SK-N-SH (cell line): ENCODE data around the gene UCN.

ENCODE experiments used
- CTCF ChIP-seq: fragments of 200-600 bp; sonication (generic); IDR thresholded peaks from 2 replicates; pipeline ENCODE4 v1.6.1; 2017; ENCODE audit warnings: antibody characterized with exemption, mild to moderate bottlenecking, moderate library complexity
- EP300 ChIP-seq, 2 experiments: IDR thresholded peaks; 2 replicates each; pipeline versions ENCODE4 v1.4.0 to v1.6.1; 2012; ENCODE audit warnings: borderline replicate concordance in 1 of 2, low read depth in 1 of 2, low read length in 1 of 2
- EZH2phosphoT487 ChIP-seq: fragments of 200-600 bp; sonication (generic); IDR thresholded peaks from 2 replicates; pipeline ENCODE4 v1.6.1; 2017; ENCODE audit warnings: low read depth, mixed run types, mild to moderate bottlenecking, antibody characterized with exemption, moderate library complexity, borderline replicate concordance
- MXI1 ChIP-seq: IDR thresholded peaks from 2 replicates; pipeline ENCODE4 v1.6.1; 2012; ENCODE audit warnings: mild to moderate bottlenecking, low read depth, low read length, improper control_type of control experiment
- POLR2AphosphoS5 ChIP-seq: IDR thresholded peaks from 2 replicates; pipeline ENCODE4 v1.6.1; 2012; ENCODE audit warnings: low read depth, low read length
- RCOR1 ChIP-seq: fragments of 150-350 bp; IDR thresholded peaks from 2 replicates; pipeline ENCODE4 v1.6.1; 2017; ENCODE audit warnings: antibody characterized with exemption, low read length
- REST ChIP-seq: IDR thresholded peaks from 2 replicates; pipeline ENCODE4 v1.6.1; 2012; ENCODE audit warnings: mild to moderate bottlenecking, low read depth, low read length, moderate library complexity
- TF ChIP-seq, protein P1 (sequence below): IDR thresholded peaks from 2 replicates; pipeline ENCODE4 v1.4.0; 2012; ENCODE audit warnings: low read depth

DNA sequence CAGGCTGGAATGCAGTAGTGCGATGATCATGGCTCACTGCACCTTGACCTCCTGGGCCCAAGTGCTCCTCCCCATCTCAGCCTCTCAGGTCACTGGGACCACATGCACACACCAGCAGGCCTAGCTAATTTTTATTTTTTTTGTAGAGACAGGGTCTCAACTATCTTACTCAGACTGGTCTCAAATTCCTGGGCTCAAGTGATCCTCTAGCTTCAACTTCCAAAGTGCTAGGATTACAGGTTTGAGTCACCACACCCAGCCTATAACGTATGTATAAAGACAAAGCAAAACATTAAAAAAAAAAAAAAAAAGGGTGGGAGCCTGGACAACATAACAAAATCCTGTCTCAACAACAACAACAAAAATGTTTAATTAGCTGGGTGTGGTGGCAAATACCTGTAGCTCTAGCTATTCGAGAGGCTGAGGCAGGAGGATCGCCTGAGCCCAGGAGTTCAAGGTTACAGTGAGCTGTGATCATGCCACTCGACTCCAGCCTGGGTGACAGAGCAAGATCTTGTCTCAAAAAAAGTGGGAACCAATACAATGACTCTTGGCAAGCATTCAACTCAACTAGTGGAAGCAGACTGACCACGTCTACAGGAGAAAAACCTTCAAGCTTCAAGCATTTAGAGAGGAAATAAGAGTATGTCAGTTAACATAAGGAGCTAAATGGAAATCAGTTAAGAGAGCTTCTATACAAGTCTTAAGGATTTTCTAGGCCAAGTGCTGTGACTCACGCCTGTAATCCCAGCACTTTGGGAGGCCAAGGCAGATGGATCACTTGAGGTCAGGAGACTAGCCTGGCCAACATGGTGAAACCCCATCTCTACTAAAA, 45.7 kb upstream of the UCN start:
- no peak for TF ChIP-seq CTCF
- TF ChIP-seq, protein P1, sequence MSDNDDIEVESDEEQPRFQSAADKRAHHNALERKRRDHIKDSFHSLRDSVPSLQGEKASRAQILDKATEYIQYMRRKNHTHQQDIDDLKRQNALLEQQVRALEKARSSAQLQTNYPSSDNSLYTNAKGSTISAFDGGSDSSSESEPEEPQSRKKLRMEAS = no peak
- no peak for TF ChIP-seq EP300 (IDR thresholded peaks at IDR 0.05; ENCODE audit: borderline replicate concordance in 1 of 2, low read depth in 1 of 2, low read length in 1 of 2)
- TF ChIP-seq EZH2phosphoT487 = no peak
- no peak for TF ChIP-seq POLR2AphosphoS5
- no peak for TF ChIP-seq REST
- TF ChIP-seq RCOR1 = no peak
- no peak for TF ChIP-seq MXI1
